HEK293 (cell line): ENCODE results near the gene KCNK7.

Source experiments
- CTCF ChIA-PET: fragments of 350-600 bp; formaldehyde crosslinking; extraction: SDS; loops from one replicate; lab custom pipeline; 2021; ENCODE audit warnings: antibody characterized with exemption; lab: Yijun Ruan, JAX
- POLR2A ChIA-PET: fragments of 300-600 bp; formaldehyde crosslinking; extraction: SDS; loops from one replicate; lab custom pipeline; 2020; ENCODE audit warnings: antibody characterized with exemption, inconsistent platforms; lab: Yijun Ruan, JAX
- H3K27ac ChIP-seq: fragments of 200-500 bp; sonication (Bioruptor generic); 2 replicates; pipeline ENCODE4 v1.5.1; 2014; ENCODE audit warnings: low read depth, low read length, control low read depth, inconsistent platforms; ENCODE audit errors: extremely low read depth
- H3K36me3 ChIP-seq, 2 experiments: fragments of 200-500 bp in 1 of 2; sonication (Bioruptor generic) in 1 of 2; 1 replicate in 1 of 2; 2 replicates in 1 of 2; pipeline ENCODE4 v1.5.1; 2014 to 2017; ENCODE audit warnings: inconsistent platforms in 2 of 2, low read length in 2 of 2; ENCODE audit not compliant: control insufficient read depth in 2 of 2, insufficient read depth in 1 of 2
- H3K4me1 ChIP-seq: fragments of 200-500 bp; sonication (Bioruptor generic); 2 replicates; pipeline ENCODE4 v1.5.1; 2014; ENCODE audit warnings: mild to moderate bottlenecking, low read length, inconsistent platforms; ENCODE audit not compliant: control insufficient read depth, insufficient read depth
- H3K4me3 ChIP-seq: 2 replicates; pipeline ENCODE4 v1.5.1; 2011; ENCODE audit warnings: low read depth, mild to moderate bottlenecking, control low read depth, low read length, moderate library complexity
- H3K9me3 ChIP-seq: fragments of 200-500 bp; sonication (Bioruptor generic); 2 replicates; pipeline ENCODE4 v1.5.1; 2014; ENCODE audit warnings: low read depth, low read length, inconsistent platforms; ENCODE audit not compliant: control insufficient read depth, insufficient read depth
- BCL11B ChIP-seq: fragments of 450-650 bp; formaldehyde crosslinking; IDR thresholded peaks from 2 replicates; pipeline ENCODE4 v1.5.1; 2016; ENCODE audit warnings: low read depth, missing biosample characterization, missing genetic modification characterization
- GFI1B ChIP-seq: fragments of 450-650 bp; formaldehyde crosslinking; IDR thresholded peaks from 2 replicates; pipeline ENCODE4 v1.5.1; 2016; ENCODE audit warnings: missing biosample characterization, missing genetic modification characterization
- GLIS1 ChIP-seq: fragments of 450-650 bp; formaldehyde crosslinking; IDR thresholded peaks from 2 replicates; pipeline ENCODE4 v1.5.1; 2016; ENCODE audit warnings: missing biosample characterization, missing genetic modification characterization
- KLF1 ChIP-seq: fragments of 450-650 bp; formaldehyde crosslinking; IDR thresholded peaks from 2 replicates; pipeline ENCODE4 v1.5.1; 2016; ENCODE audit warnings: missing biosample characterization, missing genetic modification characterization
- KLF17 ChIP-seq: fragments of 450-650 bp; formaldehyde crosslinking; IDR thresholded peaks from 2 replicates; pipeline ENCODE4 v1.5.1; 2016; ENCODE audit warnings: missing biosample characterization, missing genetic modification characterization
- PATZ1 ChIP-seq: fragments of 450-650 bp; formaldehyde crosslinking; IDR thresholded peaks from 2 replicates; pipeline ENCODE4 v1.5.1; 2016; ENCODE audit warnings: missing biosample characterization, missing genetic modification characterization
- ZBTB1 ChIP-seq: fragments of 450-650 bp; formaldehyde crosslinking; IDR thresholded peaks from 2 replicates; pipeline ENCODE4 v1.5.1; 2016; ENCODE audit warnings: missing biosample characterization, missing genetic modification characterization
- ZBTB17 ChIP-seq: fragments of 450-650 bp; formaldehyde crosslinking; IDR thresholded peaks from 2 replicates; pipeline ENCODE4 v1.5.1; 2016; ENCODE audit warnings: missing biosample characterization, missing genetic modification characterization
- ZBTB49 ChIP-seq: fragments of 450-650 bp; formaldehyde crosslinking; IDR thresholded peaks from 2 replicates; pipeline ENCODE4 v1.5.1; 2016; ENCODE audit warnings: missing biosample characterization, missing genetic modification characterization, low read depth
- ZFP69B ChIP-seq: fragments of 450-650 bp; formaldehyde crosslinking; IDR thresholded peaks from 2 replicates; pipeline ENCODE4 v1.5.1; 2016; ENCODE audit warnings: missing biosample characterization, missing genetic modification characterization
- ZNF140 ChIP-seq: fragments of 450-650 bp; formaldehyde crosslinking; IDR thresholded peaks from 2 replicates; pipeline ENCODE4 v1.5.1; 2016; ENCODE audit warnings: missing biosample characterization, missing genetic modification characterization
- ZNF221 ChIP-seq: fragments of 450-650 bp; formaldehyde crosslinking; IDR thresholded peaks from 2 replicates; pipeline ENCODE4 v1.5.1; 2017; ENCODE audit warnings: missing biosample characterization, missing genetic modification characterization, borderline replicate concordance
- ZNF223 ChIP-seq: fragments of 450-650 bp; formaldehyde crosslinking; IDR thresholded peaks from 2 replicates; pipeline ENCODE4 v1.5.1; 2016; ENCODE audit warnings: missing biosample characterization, missing genetic modification characterization
- ZNF24 ChIP-seq: fragments of 450-650 bp; formaldehyde crosslinking; IDR thresholded peaks from 2 replicates; pipeline ENCODE4 v1.5.1; 2016; ENCODE audit warnings: missing biosample characterization, missing genetic modification characterization
- ZNF280C ChIP-seq: fragments of 450-650 bp; formaldehyde crosslinking; IDR thresholded peaks from 2 replicates; pipeline ENCODE4 v1.5.1; 2016; ENCODE audit warnings: missing biosample characterization, missing genetic modification characterization
- ZNF324 ChIP-seq: fragments of 450-650 bp; formaldehyde crosslinking; IDR thresholded peaks from 2 replicates; pipeline ENCODE4 v1.5.1; 2016; ENCODE audit warnings: missing biosample characterization, missing genetic modification characterization
- ZNF354C ChIP-seq: fragments of 450-650 bp; formaldehyde crosslinking; IDR thresholded peaks from 2 replicates; pipeline ENCODE4 v1.5.1; 2016; ENCODE audit warnings: missing biosample characterization, missing genetic modification characterization, low read depth, borderline replicate concordance
- ZNF514 ChIP-seq: fragments of 450-650 bp; formaldehyde crosslinking; IDR thresholded peaks from 2 replicates; pipeline ENCODE4 v1.5.1; 2016; ENCODE audit warnings: missing biosample characterization, missing genetic modification characterization
- ZNF600 ChIP-seq: fragments of 450-650 bp; formaldehyde crosslinking; IDR thresholded peaks from 2 replicates; pipeline ENCODE4 v1.5.1; 2016; ENCODE audit warnings: missing biosample characterization, missing genetic modification characterization
- ZNF621 ChIP-seq: fragments of 450-650 bp; formaldehyde crosslinking; IDR thresholded peaks from 2 replicates; pipeline ENCODE4 v1.5.1; 2017; ENCODE audit warnings: missing biosample characterization, missing genetic modification characterization
- ZNF658 ChIP-seq: fragments of 450-650 bp; formaldehyde crosslinking; IDR thresholded peaks from 2 replicates; pipeline ENCODE4; 2016; ENCODE audit warnings: missing biosample characterization, missing genetic modification characterization
- ZNF692 ChIP-seq: fragments of 450-650 bp; formaldehyde crosslinking; IDR thresholded peaks from 2 replicates; pipeline ENCODE4 v1.5.1; 2016; ENCODE audit warnings: missing biosample characterization, missing genetic modification characterization
- ZNF837 ChIP-seq: fragments of 450-650 bp; formaldehyde crosslinking; IDR thresholded peaks from 2 replicates; pipeline ENCODE4 v1.5.1; 2016; ENCODE audit warnings: missing biosample characterization, missing genetic modification characterization

Gene KCNK7

DNA sequence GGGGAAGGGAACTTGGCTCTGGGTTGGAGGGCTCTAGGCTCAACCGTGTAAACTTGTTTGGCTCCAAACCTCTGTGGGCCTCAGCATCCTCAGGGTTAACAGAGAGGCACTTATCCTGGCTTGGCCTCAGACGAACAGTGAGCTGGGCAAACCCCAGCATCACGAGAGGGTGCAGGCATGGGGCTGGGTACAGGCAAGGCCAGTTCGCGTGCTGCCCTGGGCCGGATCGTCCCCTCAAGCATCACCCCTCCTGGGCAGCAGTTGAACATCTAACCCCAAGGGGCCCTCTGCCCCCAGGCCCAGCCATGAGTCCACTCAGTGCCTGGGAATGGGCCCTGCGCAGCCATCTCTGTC, 17.9 kb downstream of the KCNK7 start:
- ChIA-PET POLR2A (interaction anchor here (0.9 to 1.3 kb wide), 2 partner anchors 9 to 17 kb away, joined by 3 read pairs; no protein-coding TSS in a partner anchor), CTCF (interaction anchor here (3.4 to 3.5 kb wide), 2 partner anchors 11 to 16 kb away, joined by 15 to 28 read pairs; no protein-coding TSS in a partner anchor)
- Histone ChIP-seq H3K36me3 (peaks cover 0 to 14% of the 10 kb centered on the region in 2 experiments; a peak in 1 of 3 replicates), H3K4me3 (no peak overlapping the region), H3K9me3 (no peaks in the 10 kb centered on the region), H3K4me1 (peaks cover 9% of the 10 kb centered on the region; the same call in 1 of the 2 replicates), H3K27ac (no peak overlapping the region)
- TF ChIP-seq ZNF223 (tag by site-specific recombination) (peak; percentile 55; the same call in 1 of the 2 replicates), ZNF658 (tag by site-specific recombination) (no peak)

DNA sequence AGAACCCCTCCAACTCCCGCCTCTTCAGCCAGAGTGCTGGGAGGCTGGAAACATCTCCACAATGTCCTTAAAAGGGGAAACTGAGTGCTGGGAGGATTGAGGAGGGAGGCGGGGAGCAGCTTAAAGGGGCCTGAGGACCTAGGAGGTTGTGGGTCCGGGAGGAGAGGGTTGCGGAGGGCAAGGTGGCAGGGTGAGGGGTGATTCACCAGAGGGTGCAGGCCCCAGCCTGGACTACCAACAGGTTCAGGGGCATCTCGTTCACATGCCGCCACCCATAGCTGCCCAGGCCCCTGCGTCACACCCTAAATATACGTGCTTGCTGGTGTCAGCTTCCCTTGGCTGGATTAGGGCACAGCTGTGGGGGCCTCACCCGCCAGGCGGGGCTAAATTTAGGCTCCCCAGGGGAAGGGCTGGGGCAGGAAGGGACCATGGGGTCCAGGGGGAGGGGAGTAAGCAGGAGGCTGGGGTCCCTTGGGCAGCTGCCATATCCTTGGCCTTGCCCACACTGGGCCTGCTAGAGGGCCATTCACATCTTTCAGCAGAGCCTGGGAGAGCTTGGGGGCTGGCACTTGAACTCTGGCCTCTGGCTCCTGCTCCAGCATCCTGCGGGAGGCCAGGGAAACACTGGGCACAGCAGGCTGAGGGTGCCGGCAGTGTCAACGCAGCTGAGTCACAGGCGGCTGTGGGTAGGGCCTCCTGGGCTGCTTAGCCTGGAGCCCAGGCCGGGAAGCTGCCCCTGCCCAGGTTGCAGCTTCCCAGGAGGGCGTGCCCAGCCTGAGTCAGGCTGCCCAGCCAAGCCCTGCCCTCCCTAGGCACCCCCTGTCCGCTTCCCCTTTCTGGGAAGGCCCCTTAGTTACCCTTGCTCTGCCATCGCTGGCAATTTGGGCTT, 18.5 kb downstream of the KCNK7 start:
- ChIA-PET POLR2A (interaction anchor here (0.6 to 1.3 kb wide), 3 partner anchors 10 to 168 kb away, joined by 3 to 4 read pairs (median 3); no protein-coding TSS in a partner anchor), CTCF (interaction anchor here (0.6 to 3.5 kb wide), 5 partner anchors 11 to 105 kb away, joined by 3 to 28 read pairs (median 4); partner anchors contain the start of gene KCNK7)
- H3K4me1 ChIP-seq: peaks cover 9% of the 10 kb centered on the region; the same call in 1 of the 2 replicates
- peaks cover 0 to 14% of the 10 kb centered on the region in 2 experiments; a peak in 1 of 3 replicates for H3K36me3 ChIP-seq
- no peaks in the 10 kb centered on the region for H3K9me3 ChIP-seq
- H3K4me3 ChIP-seq: no peak overlapping the region
- no peak overlapping the region for H3K27ac ChIP-seq
- TF ChIP-seq ZNF140 (tag by site-specific recombination) (no peak), ZNF837 (tag by site-specific recombination) (no peak), ZNF324 (no peak), ZBTB17 (tag by site-specific recombination) (no peak), PATZ1 (tag by site-specific recombination) (0 out of 2 replicates have a peak, but pooled peaks have one; percentile 12), GFI1B (tag by site-specific recombination) (no peak), ZFP69B (tag by site-specific recombination) (0 out of 2 replicates have a peak, but pooled peaks have one; percentile 22), ZNF280C (tag by site-specific recombination) (no peak), ZNF221 (tag by site-specific recombination) (no peak), BCL11B (tag by site-specific recombination) (no peak), ZNF24 (tag by site-specific recombination) (no peak), ZNF514 (tag by site-specific recombination) (no peak), ZBTB49 (tag by site-specific recombination) (no peak), ZNF621 (tag by site-specific recombination) (no peak), ZBTB1 (no peak), GLIS1 (tag by site-specific recombination) (peak; percentile 77), ZNF600 (tag by site-specific recombination) (peak; percentile 48; the same call in 1 of the 2 replicates), KLF17 (tag by site-specific recombination) (peak; percentile 70; the same call in 1 of the 2 replicates), ZNF692 (tag by site-specific recombination) (peak; percentile 76), ZNF354C (no peak), KLF1 (tag by site-specific recombination) (peak; percentile 92)
